ENCODE data around the gene KIF21B. TPM values are rescaled to one million over a fixed set of nuclear protein-coding genes. Genes with fewer than 3 reads are reported as not detected.

KIF21B gene
- total RNA-seq, 2 experiments from 2014 or later: 93.5 to 94.0 TPM

GRCh38 chr1:200972985-200973742, 50.4 kb downstream of the KIF21B start:
- Mint-ChIP-seq H3K27ac (no peak overlapping the region), H3K27me3 (no peaks in the 10 kb centered on the region), H3K4me1 (ENCODE audit: low read depth) (peaks cover 27% of the 10 kb centered on the region), H3K4me3 (no peak overlapping the region), H3K9me3 (no peaks in the 10 kb centered on the region), H3K36me3 (ENCODE audit: low read depth) (peaks cover 36% of the 10 kb centered on the region)
- ATAC-seq (no peak), DNase-seq (no peak)
- ChIA-PET POLR2A (interaction anchor here (1.3 to 1.5 kb wide), 3 partner anchors 11 to 52 kb away, joined by 3 to 6 read pairs (median 4); no protein-coding TSS in a partner anchor), CTCF (interaction anchor here (0.6 to 13.4 kb wide), 29 partner anchors 8 to 351 kb away, joined by 3 to 363 read pairs (median 7); partner anchors contain the start of gene CACNA1S)
- TF ChIP-seq CTCF (IDR thresholded peaks at IDR 0.05): no peak
- intact Hi-C loops (cut with micrococcal nuclease): loop anchor here (10.0 kb wide), 1 partner anchor 142 kb away; the partner anchor contains the start of gene CACNA1S

GRCh38 chr1:200971955-200972711, 51.4 kb downstream of the KIF21B start:
- POLR2A ChIA-PET: interaction anchor here (0.6 to 1.5 kb wide), 6 partner anchors 10 to 319 kb away, joined by 3 to 6 read pairs (median 4); no protein-coding TSS in a partner anchor
- peaks cover 27% of the 10 kb centered on the region for H3K4me1 Mint-ChIP-seq (ENCODE audit: low read depth)
- H3K27ac Mint-ChIP-seq: no peak overlapping the region

GRCh38 chr1:200971428-200971903, 52.0 kb downstream of the KIF21B start:
- ChIA-PET CTCF (interaction anchor here (0.7 to 13.4 kb wide), 48 partner anchors 8 to 413 kb away, joined by 3 to 363 read pairs (median 6); partner anchors contain the start of gene CACNA1S), POLR2A (interaction anchor here (0.8 to 1.5 kb wide), 5 partner anchors 11 to 143 kb away, joined by 3 to 4 read pairs (median 4); no protein-coding TSS in a partner anchor)
- Mint-ChIP-seq H3K27me3 (no peaks in the 10 kb centered on the region), H3K36me3 (ENCODE audit: low read depth) (peaks cover 28% of the 10 kb centered on the region), H3K4me1 (ENCODE audit: low read depth) (peaks cover 27% of the 10 kb centered on the region), H3K4me3 (no peak overlapping the region), H3K9me3 (no peaks in the 10 kb centered on the region), H3K27ac (no peak overlapping the region)
- ATAC-seq: peak; percentile 8
- intact Hi-C loops (cut with micrococcal nuclease): loop anchor here (1.0 to 10.0 kb wide), 2 partner anchors 72 to 143 kb away; partner anchors contain the start of gene CACNA1S
- TF ChIP-seq CTCF (IDR thresholded peaks at IDR 0.05): no peak
- peak; percentile 52 for DNase-seq

More at GRCh38 chr1:200971955-200972711, 51.4 kb downstream of the KIF21B start:
- peak; percentile 99 for TF ChIP-seq CTCF (IDR thresholded peaks at IDR 0.05)
- CTCF ChIA-PET: interaction anchor here (0.6 to 13.4 kb wide), 56 partner anchors 9 to 414 kb away, joined by 3 to 363 read pairs (median 5); partner anchors contain the start of gene CACNA1S
- intact Hi-C loops (cut with micrococcal nuclease): loop anchor here (1.0 to 10.0 kb wide), 2 partner anchors 71 to 143 kb away; partner anchors contain the start of gene CACNA1S
- DNase-seq (peak; percentile 71), ATAC-seq (no peak)
- Mint-ChIP-seq H3K27me3 (no peaks in the 10 kb centered on the region), H3K9me3 (no peaks in the 10 kb centered on the region), H3K4me3 (no peak overlapping the region), H3K36me3 (ENCODE audit: low read depth) (peaks cover 33% of the 10 kb centered on the region)

GRCh38 chr1:200970771-200971427, 52.6 kb downstream of the KIF21B start:
- no peaks in the 10 kb centered on the region for H3K9me3 Mint-ChIP-seq
- POLR2A ChIA-PET: interaction anchor here (0.8 to 1.3 kb wide), 3 partner anchors 11 to 144 kb away, joined by 3 to 4 read pairs (median 4); no protein-coding TSS in a partner anchor
- no peak overlapping the region for H3K4me3 Mint-ChIP-seq
- no peak for ATAC-seq
- TF ChIP-seq CTCF (IDR thresholded peaks at IDR 0.05): no peak
- peak overlapping the region; percentile 66 for H3K27ac Mint-ChIP-seq
- CTCF ChIA-PET: interaction anchor here (0.8 to 13.4 kb wide), 32 partner anchors 8 to 412 kb away, joined by 3 to 363 read pairs (median 6); partner anchors contain the start of gene CACNA1S
- peaks cover 27% of the 10 kb centered on the region for H3K4me1 Mint-ChIP-seq (ENCODE audit: low read depth)
- peaks cover 23% of the 10 kb centered on the region for H3K36me3 Mint-ChIP-seq (ENCODE audit: low read depth)
- DNase-seq: no peak
- H3K27me3 Mint-ChIP-seq: no peaks in the 10 kb centered on the region
- intact Hi-C loops (cut with micrococcal nuclease): loop anchor here (1.0 to 10.0 kb wide), 2 partner anchors 72 to 144 kb away; partner anchors contain the start of gene CACNA1S
